ENCODE measurements around the gene CDC42SE1.

CDC42SE1 gene

GRCh38 chr1:151060657-151061421, 1.4 kb upstream of the CDC42SE1 start:
- H3K36me3 Mint-ChIP-seq = peaks cover 18% of the 10 kb centered on the region

GRCh38 chr1:151060007-151060656, 710 bp upstream of the CDC42SE1 start, which contains the start of gene MLLT11:
MLLT11 (plus strand) TSS chr1:151060397; CDS start chr1:151067225, 6,828 bp downstream.
- Mint-ChIP-seq H3K27ac (peak within 1 kb of the TSS; percentile 96), H3K9me3 (ENCODE audit: low read depth) (no peaks in the 10 kb centered on the region), H3K4me1 (ENCODE audit: low read depth) (peaks cover 52% of the 10 kb centered on the region), H3K36me3 (peaks cover 19% of the 10 kb centered on the region), H3K4me3 (peak within 1 kb of the TSS; percentile 98), H3K27me3 (no peaks in the 10 kb centered on the region)

More at GRCh38 chr1:151060657-151061421, 1.4 kb upstream of the CDC42SE1 start:
- peak overlapping the region; percentile 96 for H3K27ac Mint-ChIP-seq
- H3K27me3 Mint-ChIP-seq = no peaks in the 10 kb centered on the region
- no peaks in the 10 kb centered on the region for H3K9me3 Mint-ChIP-seq (ENCODE audit: low read depth)
- peaks cover 45% of the 10 kb centered on the region for H3K4me1 Mint-ChIP-seq (ENCODE audit: low read depth)
- H3K4me3 Mint-ChIP-seq = peak overlapping the region; percentile 98

DNA sequence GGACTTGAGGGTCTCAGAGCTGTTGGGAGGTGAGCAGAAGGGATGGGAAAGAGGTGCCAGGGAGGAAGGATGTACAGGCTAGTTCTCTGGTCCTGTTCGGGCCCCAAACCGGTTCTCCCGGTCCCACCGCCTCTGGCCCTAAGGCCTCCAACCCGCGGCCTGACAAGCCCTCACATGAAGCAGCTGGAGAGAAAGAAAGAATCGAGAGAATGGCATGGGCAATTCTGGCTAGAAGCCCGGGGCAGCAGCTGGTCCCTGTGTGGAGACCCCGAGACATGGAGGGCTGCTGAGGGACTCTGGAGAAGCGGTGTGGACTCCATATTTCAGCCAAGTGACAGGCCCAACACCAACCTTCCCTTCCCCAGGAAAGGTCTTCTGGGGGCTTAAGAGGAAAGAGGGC, 730 bp downstream of the CDC42SE1 start:
- no peaks in the 10 kb centered on the region for H3K27me3 Mint-ChIP-seq
- peak overlapping the region; percentile 96 for H3K27ac Mint-ChIP-seq
- H3K36me3 Mint-ChIP-seq = peaks cover 23% of the 10 kb centered on the region
- peak overlapping the region; percentile 98 for H3K4me3 Mint-ChIP-seq
- no peaks in the 10 kb centered on the region for H3K9me3 Mint-ChIP-seq (ENCODE audit: low read depth)
- H3K4me1 Mint-ChIP-seq (ENCODE audit: low read depth) = peaks cover 65% of the 10 kb centered on the region

DNA sequence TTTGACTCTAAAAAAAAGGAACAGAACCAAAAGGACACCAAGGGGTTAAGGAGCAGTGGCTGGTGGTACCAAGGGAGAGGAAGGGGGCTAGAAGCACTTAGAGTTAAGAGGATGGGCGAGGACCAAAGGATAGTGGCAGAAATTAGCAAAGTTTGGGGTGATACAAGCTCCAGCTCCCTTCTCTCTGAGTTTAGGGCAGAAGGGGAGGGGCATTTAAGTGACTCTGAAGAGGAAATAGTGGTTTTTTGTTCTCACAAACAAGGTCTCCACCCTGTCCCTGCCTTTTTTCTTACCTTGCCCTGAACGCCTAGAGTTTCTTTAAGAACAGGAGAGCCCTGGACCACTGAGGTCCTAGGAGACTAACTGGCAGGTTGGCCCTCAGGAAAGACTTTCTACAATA, 3.3 kb downstream of the CDC42SE1 start:
- H3K4me1 Mint-ChIP-seq (ENCODE audit: low read depth) = peaks cover 77% of the 10 kb centered on the region
- peak overlapping the region; percentile 98 for H3K4me3 Mint-ChIP-seq
- H3K36me3 Mint-ChIP-seq = peaks cover 27% of the 10 kb centered on the region

DNA sequence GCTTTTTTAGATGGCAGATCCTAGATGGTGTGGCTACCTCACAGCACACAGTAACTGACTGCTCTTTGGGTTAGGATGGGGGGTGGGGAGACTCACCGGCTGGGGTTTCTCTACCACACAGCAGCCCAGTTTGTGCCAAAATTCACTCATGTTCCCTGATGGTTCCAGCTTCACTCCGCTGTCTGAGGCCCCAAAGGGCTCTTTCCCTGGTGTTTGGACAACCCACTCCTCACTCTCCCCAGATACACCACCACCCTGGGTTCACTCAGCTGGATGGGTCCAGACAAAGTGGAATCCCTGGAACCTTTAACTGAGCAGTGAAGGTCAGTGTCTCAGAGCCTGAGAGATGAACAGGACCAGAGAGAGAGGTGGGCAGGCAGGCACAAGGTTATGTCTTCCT, 3.8 kb downstream of the CDC42SE1 start:
- Mint-ChIP-seq H3K27ac (peak overlapping the region; percentile 96), H3K4me1 (ENCODE audit: low read depth) (peaks cover 77% of the 10 kb centered on the region), H3K9me3 (ENCODE audit: low read depth) (no peaks in the 10 kb centered on the region), H3K36me3 (peaks cover 27% of the 10 kb centered on the region), H3K27me3 (no peaks in the 10 kb centered on the region), H3K4me3 (peak overlapping the region; percentile 98)

More for the DNA sequence above, 3.3 kb downstream of the CDC42SE1 start:
- Mint-ChIP-seq H3K9me3 (ENCODE audit: low read depth) (no peaks in the 10 kb centered on the region), H3K27ac (peak overlapping the region; percentile 96), H3K27me3 (no peaks in the 10 kb centered on the region)

DNA sequence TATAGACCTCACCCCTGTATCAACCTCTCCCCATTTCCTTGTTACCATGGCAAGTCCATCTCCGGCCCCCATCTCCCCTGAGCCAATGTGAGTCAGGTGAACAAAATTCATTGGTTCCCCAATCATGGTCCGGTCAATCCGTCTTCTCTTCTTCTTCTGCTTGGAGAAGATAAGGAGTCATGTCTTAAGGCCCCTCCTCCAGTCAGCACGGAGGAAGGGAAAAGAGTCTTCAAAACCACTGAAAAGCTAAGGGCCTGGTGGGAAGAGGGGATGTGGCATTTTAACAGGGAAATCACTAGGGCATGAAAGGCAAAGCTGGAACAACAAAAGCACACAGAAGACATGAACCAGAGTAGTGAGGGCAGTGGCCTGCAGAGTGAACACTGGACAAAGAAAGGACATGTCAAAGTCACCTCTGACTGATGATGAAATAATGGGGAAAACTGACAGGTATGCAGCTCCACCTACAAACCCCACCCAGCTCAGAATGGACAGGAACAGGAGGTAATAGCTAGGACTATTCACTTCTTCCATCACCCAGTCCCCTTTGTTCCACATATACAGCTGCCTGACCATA, 4.4 kb downstream of the CDC42SE1 start:
- Mint-ChIP-seq H3K9me3 (ENCODE audit: low read depth) (no peaks in the 10 kb centered on the region), H3K4me3 (peak overlapping the region; percentile 98), H3K4me1 (ENCODE audit: low read depth) (peaks cover 77% of the 10 kb centered on the region), H3K27me3 (no peaks in the 10 kb centered on the region), H3K27ac (peak overlapping the region; percentile 96), H3K36me3 (peaks cover 27% of the 10 kb centered on the region)

- Mint-ChIP-seq H3K4me3 (no peak overlapping the region), H3K9me3 (ENCODE audit: low read depth) (no peaks in the 10 kb centered on the region), H3K4me1 (ENCODE audit: low read depth) (peaks cover 87% of the 10 kb centered on the region), H3K36me3 (peaks cover 15% of the 10 kb centered on the region), H3K27ac (peak overlapping the region; percentile 96), H3K27me3 (no peaks in the 10 kb centered on the region)
Measured at GRCh38 chr1:151051356-151052009, 7.9 kb downstream of the CDC42SE1 start.

DNA sequence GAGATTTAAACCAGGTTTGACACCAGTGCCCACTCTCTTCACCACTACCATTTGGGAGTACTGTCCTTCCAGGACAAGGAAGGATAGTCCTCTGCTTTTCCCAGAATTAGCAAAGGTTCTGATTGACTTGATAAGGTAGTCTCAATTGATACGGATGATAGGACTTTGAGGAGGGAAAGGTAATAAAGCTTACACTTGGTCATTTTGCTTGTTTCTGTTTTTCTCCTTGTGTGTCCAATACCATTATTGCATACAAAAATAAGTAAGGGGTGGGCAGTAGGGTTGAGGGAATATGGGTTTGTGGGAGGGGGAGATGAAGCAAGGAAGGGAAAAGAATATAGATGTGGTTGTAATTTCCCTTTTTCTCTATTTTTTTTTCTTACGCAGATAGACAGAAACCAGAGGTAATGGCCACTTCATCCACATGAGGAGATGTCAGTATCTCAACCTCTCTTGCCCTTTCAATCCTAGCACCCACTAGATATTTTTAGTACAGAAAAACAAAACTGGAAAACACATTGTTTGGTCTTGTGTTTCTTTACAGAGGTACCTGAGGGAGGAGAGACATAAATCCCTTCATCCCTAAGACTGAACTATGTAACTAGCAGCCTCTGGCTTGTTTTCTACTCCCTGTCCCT, 9.3 kb downstream of the CDC42SE1 start:
- no peak overlapping the region for H3K4me3 Mint-ChIP-seq
- H3K27ac Mint-ChIP-seq = peak overlapping the region; percentile 83
- H3K36me3 Mint-ChIP-seq = peaks cover 8% of the 10 kb centered on the region
- H3K4me1 Mint-ChIP-seq (ENCODE audit: low read depth) = peaks cover 83% of the 10 kb centered on the region
- no peaks in the 10 kb centered on the region for H3K9me3 Mint-ChIP-seq (ENCODE audit: low read depth)
- no peaks in the 10 kb centered on the region for H3K27me3 Mint-ChIP-seq

GRCh38 chr1:151049458-151049857, 10.0 kb downstream of the CDC42SE1 start:
- peaks cover 4% of the 10 kb centered on the region for H3K36me3 Mint-ChIP-seq
- no peaks in the 10 kb centered on the region for H3K27me3 Mint-ChIP-seq
- H3K4me3 Mint-ChIP-seq = no peak overlapping the region
- no peaks in the 10 kb centered on the region for H3K9me3 Mint-ChIP-seq (ENCODE audit: low read depth)
- peaks cover 76% of the 10 kb centered on the region for H3K4me1 Mint-ChIP-seq (ENCODE audit: low read depth)
- peak overlapping the region; percentile 58 for H3K27ac Mint-ChIP-seq

DNA sequence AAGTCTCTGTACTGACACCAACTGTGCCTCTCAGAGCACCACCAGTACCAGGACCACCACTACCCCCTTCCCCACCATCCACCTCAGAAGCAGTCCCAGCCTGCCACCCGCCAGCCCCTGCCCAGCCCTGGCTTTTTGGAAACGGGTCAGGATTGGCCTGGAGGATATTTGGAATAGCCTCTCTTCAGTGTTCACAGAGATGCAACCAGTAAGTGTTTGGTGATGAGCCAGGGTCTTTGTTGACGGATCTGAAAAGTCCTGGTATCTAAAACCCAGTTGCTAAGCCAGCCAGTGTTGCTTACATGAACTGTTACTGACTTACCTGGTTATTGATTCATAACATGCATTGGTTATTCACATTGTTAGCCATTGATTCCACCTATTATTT, 10.8 kb downstream of the CDC42SE1 start:
- Mint-ChIP-seq H3K27ac (peak overlapping the region; percentile 85), H3K9me3 (ENCODE audit: low read depth) (no peaks in the 10 kb centered on the region), H3K36me3 (peaks cover 4% of the 10 kb centered on the region), H3K4me3 (peak overlapping the region; percentile 93), H3K4me1 (ENCODE audit: low read depth) (peaks cover 70% of the 10 kb centered on the region), H3K27me3 (no peaks in the 10 kb centered on the region)

DNA sequence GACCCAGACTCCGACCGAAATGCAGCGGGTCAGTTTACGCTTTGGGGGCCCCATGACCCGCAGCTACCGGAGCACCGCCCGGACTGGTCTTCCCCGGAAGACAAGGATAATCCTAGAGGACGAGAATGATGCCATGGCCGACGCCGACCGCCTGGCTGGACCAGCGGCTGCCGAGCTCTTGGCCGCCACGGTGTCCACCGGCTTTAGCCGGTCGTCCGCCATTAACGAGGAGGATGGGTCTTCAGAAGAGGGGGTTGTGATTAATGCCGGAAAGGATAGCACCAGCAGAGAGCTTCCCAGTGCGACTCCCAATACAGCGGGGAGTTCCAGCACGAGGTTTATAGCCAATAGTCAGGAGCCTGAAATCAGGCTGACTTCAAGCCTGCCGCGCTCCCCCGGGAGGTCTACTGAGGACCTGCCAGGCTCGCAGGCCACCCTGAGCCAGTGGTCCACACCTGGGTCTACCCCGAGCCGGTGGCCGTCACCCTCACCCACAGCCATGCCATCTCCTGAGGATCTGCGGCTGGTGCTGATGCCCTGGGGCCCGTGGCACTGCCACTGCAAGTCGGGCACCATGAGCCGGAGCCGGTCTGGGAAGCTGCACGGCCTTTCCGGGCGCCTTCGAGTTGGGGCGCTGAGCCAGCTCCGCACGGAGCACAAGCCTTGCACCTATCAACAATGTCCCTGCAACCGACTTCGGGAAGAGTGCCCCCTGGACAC, 11.3 kb downstream of the CDC42SE1 start:
- no peaks in the 10 kb centered on the region for H3K27me3 Mint-ChIP-seq
- H3K9me3 Mint-ChIP-seq (ENCODE audit: low read depth) = no peaks in the 10 kb centered on the region
- peak overlapping the region; percentile 85 for H3K27ac Mint-ChIP-seq
- H3K4me1 Mint-ChIP-seq (ENCODE audit: low read depth) = peaks cover 68% of the 10 kb centered on the region
- H3K36me3 Mint-ChIP-seq = peaks cover 4% of the 10 kb centered on the region
- H3K4me3 Mint-ChIP-seq = peak overlapping the region; percentile 93

GRCh38 chr1:151047591-151047924, 11.9 kb downstream of the CDC42SE1 start, which contains the start of gene C1orf56:
C1orf56 (plus strand) TSS chr1:151047751; CDS start chr1:151047848, 97 bp downstream.
- peak within 1 kb of the TSS; percentile 86 for H3K27ac Mint-ChIP-seq
- H3K36me3 Mint-ChIP-seq = peaks cover 7% of the 10 kb centered on the region
- no peaks in the 10 kb centered on the region for H3K27me3 Mint-ChIP-seq
- no peaks in the 10 kb centered on the region for H3K9me3 Mint-ChIP-seq (ENCODE audit: low read depth)
- H3K4me3 Mint-ChIP-seq = peak within 1 kb of the TSS; percentile 93
- H3K4me1 Mint-ChIP-seq (ENCODE audit: low read depth) = peaks cover 66% of the 10 kb centered on the region

- H3K36me3 Mint-ChIP-seq = peaks cover 5% of the 10 kb centered on the region
- H3K27ac Mint-ChIP-seq = no peak overlapping the region
- H3K4me1 Mint-ChIP-seq (ENCODE audit: low read depth) = peaks cover 29% of the 10 kb centered on the region
- no peak overlapping the region for H3K4me3 Mint-ChIP-seq
- no peaks in the 10 kb centered on the region for H3K27me3 Mint-ChIP-seq
- no peaks in the 10 kb centered on the region for H3K9me3 Mint-ChIP-seq (ENCODE audit: low read depth)
Measured at GRCh38 chr1:151043163-151043562, 16.3 kb downstream of the CDC42SE1 start.

- Mint-ChIP-seq H3K4me3 (no peak overlapping the region), H3K9me3 (ENCODE audit: low read depth) (no peaks in the 10 kb centered on the region), H3K27ac (no peak overlapping the region), H3K36me3 (peaks cover 5% of the 10 kb centered on the region), H3K4me1 (ENCODE audit: low read depth) (peaks cover 19% of the 10 kb centered on the region), H3K27me3 (no peaks in the 10 kb centered on the region)
Measured at GRCh38 chr1:151039521-151039920, 19.9 kb downstream of the CDC42SE1 start.
